ENCODE measurements around the gene SH3RF3. TPM values are rescaled to one million over a fixed set of nuclear protein-coding genes. Genes with fewer than 3 reads are reported as not detected.

The SH3RF3 gene
- total RNA-seq, 1 experiment from 2014 or later, result 21.7 TPM

- Mint-ChIP-seq H3K27ac (ENCODE audit: low read depth, unreplicated experiment) (no peak overlapping the region), H3K36me3 (ENCODE audit: insufficient read depth, unreplicated experiment) (peaks cover 6% of the 10 kb centered on the region), H3K4me3 (ENCODE audit: unreplicated experiment) (no peak overlapping the region), H3K4me1 (ENCODE audit: insufficient read depth, unreplicated experiment) (no peaks in the 10 kb centered on the region), H3K27me3 (ENCODE audit: insufficient read depth, unreplicated experiment) (no peaks in the 10 kb centered on the region), H3K9me3 (ENCODE audit: unreplicated experiment) (no peaks in the 10 kb centered on the region)
- DNase-seq (ENCODE audit: unreplicated experiment), result no peak
- BruUV-seq (replicated peaks), result no TSS peak
- ChIA-PET POLR2A (interaction anchor here (0.6 kb wide), 1 partner anchor 181 kb away, joined by 4 read pairs; no protein-coding TSS in a partner anchor), CTCF (interaction anchor here (0.6 to 6.3 kb wide), 9 partner anchors 15 to 638 kb away, joined by 3 to 34 read pairs (median 3); no protein-coding TSS in a partner anchor)
- no peak for TF ChIP-seq CTCF (IDR thresholded peaks at IDR 0.05; ENCODE audit: unreplicated experiment)
- intact Hi-C loops (cut with micrococcal nuclease), result no loop called here
Measured at GRCh38 chr2:109494351-109494750, 365.3 kb downstream of the SH3RF3 start.

- H3K9me3 Mint-ChIP-seq (ENCODE audit: unreplicated experiment), result no peaks in the 10 kb centered on the region
- intact Hi-C loops (cut with micrococcal nuclease), result no loop called here
- ChIA-PET POLR2A (no interaction called here), CTCF (interaction anchor here (1.8 to 6.3 kb wide), 2 partner anchors 12 to 369 kb away, joined by 4 to 34 read pairs; partner anchors contain the start of gene SH3RF3)
- TF ChIP-seq CTCF (IDR thresholded peaks at IDR 0.05; ENCODE audit: unreplicated experiment), result no peak
- no peaks in the 10 kb centered on the region for H3K4me1 Mint-ChIP-seq (ENCODE audit: insufficient read depth, unreplicated experiment)
- no peak overlapping the region for H3K4me3 Mint-ChIP-seq (ENCODE audit: unreplicated experiment)
- peaks cover 11% of the 10 kb centered on the region for H3K36me3 Mint-ChIP-seq (ENCODE audit: insufficient read depth, unreplicated experiment)
- no peak overlapping the region for H3K27ac Mint-ChIP-seq (ENCODE audit: low read depth, unreplicated experiment)
- no peak for DNase-seq (ENCODE audit: unreplicated experiment)
- no TSS peak for BruUV-seq (replicated peaks)
- H3K27me3 Mint-ChIP-seq (ENCODE audit: insufficient read depth, unreplicated experiment), result no peaks in the 10 kb centered on the region
Measured at GRCh38 chr2:109497463-109497862, 368.5 kb downstream of the SH3RF3 start.

GRCh38 chr2:109497911-109498870 is 369.2 kb downstream of the SH3RF3 start:
- ChIA-PET POLR2A (no interaction called here), CTCF (interaction anchor here (1.8 to 6.3 kb wide), 2 partner anchors 12 to 369 kb away, joined by 4 to 34 read pairs; partner anchors contain the start of gene SH3RF3)
- Mint-ChIP-seq H3K4me1 (ENCODE audit: insufficient read depth, unreplicated experiment) (no peaks in the 10 kb centered on the region), H3K9me3 (ENCODE audit: unreplicated experiment) (no peaks in the 10 kb centered on the region), H3K27ac (ENCODE audit: low read depth, unreplicated experiment) (no peak overlapping the region), H3K4me3 (ENCODE audit: unreplicated experiment) (no peak overlapping the region), H3K27me3 (ENCODE audit: insufficient read depth, unreplicated experiment) (no peaks in the 10 kb centered on the region), H3K36me3 (ENCODE audit: insufficient read depth, unreplicated experiment) (peaks cover 11% of the 10 kb centered on the region)
- no peak for TF ChIP-seq CTCF (IDR thresholded peaks at IDR 0.05; ENCODE audit: unreplicated experiment)
- no TSS peak for BruUV-seq (replicated peaks)
- intact Hi-C loops (cut with micrococcal nuclease), result no loop called here
- DNase-seq (ENCODE audit: unreplicated experiment), result no peak

- no TSS peak for BruUV-seq (replicated peaks)
- H3K9me3 Mint-ChIP-seq (ENCODE audit: unreplicated experiment), result no peaks in the 10 kb centered on the region
- no peak for TF ChIP-seq CTCF (IDR thresholded peaks at IDR 0.05; ENCODE audit: unreplicated experiment)
- POLR2A ChIA-PET, result no interaction called here
- H3K4me3 Mint-ChIP-seq (ENCODE audit: unreplicated experiment), result no peak overlapping the region
- no peak overlapping the region for H3K27ac Mint-ChIP-seq (ENCODE audit: low read depth, unreplicated experiment)
- H3K4me1 Mint-ChIP-seq (ENCODE audit: insufficient read depth, unreplicated experiment), result no peaks in the 10 kb centered on the region
- peaks cover 11% of the 10 kb centered on the region for H3K36me3 Mint-ChIP-seq (ENCODE audit: insufficient read depth, unreplicated experiment)
- no peaks in the 10 kb centered on the region for H3K27me3 Mint-ChIP-seq (ENCODE audit: insufficient read depth, unreplicated experiment)
- DNase-seq (ENCODE audit: unreplicated experiment), result no peak
- CTCF ChIA-PET, result interaction anchor here (6.3 kb wide), 1 partner anchor 11 kb away, joined by 34 read pairs; no protein-coding TSS in a partner anchor
- intact Hi-C loops (cut with micrococcal nuclease), result no loop called here
Measured at GRCh38 chr2:109498906-109499305, 369.9 kb downstream of the SH3RF3 start.
